ENCODE data around the gene GABPB1.

- TF ChIP-seq POLR2A (IDR thresholded peaks at IDR 0.05): no peak
- no peak for TF ChIP-seq CTCF (IDR thresholded peaks at IDR 0.05)
These were observed 95.7 kb downstream of the GABPB1 start for GRCh38 chr15:50259276-50259675.
